ENCODE results near the gene BACH2.

DNA sequence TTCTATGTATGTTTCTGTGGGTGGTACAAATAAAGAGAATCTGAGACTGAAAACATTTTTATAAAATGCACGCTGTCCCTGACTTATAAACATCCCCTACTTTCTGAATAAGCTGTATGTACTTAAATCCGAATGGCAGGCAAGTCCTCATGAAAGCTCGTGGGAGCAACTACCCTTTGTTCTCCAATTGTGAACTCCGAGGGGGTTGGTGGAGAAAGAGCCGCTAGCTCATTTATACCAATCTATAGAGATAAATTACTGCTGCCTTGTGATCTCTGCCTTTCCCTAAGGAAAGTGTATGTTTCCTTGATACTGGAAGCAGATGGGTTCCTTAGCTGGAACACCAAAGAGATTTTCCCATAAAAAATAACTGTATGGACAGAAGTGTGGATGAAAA lies 317.9 kb downstream of the BACH2 start:
- TF ChIP-seq EZH2 (IDR thresholded peaks at IDR 0.05; ENCODE audit: insufficient read depth, poor library complexity, severe bottlenecking): no peak
- no peak for TF ChIP-seq EZH2phosphoT487 (IDR thresholded peaks at IDR 0.05; ENCODE audit: insufficient read depth, low read depth)

Measured in GM23248 (cell line).